K562 (cell line): ENCODE results near the gene ARSK. TPM values are rescaled to one million over a fixed set of nuclear protein-coding genes. Genes with fewer than 3 reads are reported as not detected.

ENCODE experiments used
- ARID4B ChIP-seq: sonication (generic); formaldehyde crosslinking; IDR thresholded peaks from 2 replicates; pipeline ENCODE4 v1.8.0; 2022; ENCODE audit warnings: mild to moderate bottlenecking, missing genetic modification reagents
- CGGBP1 ChIP-seq: fragments of 250-450 bp; sonication (Bioruptor Pico); IDR thresholded peaks from 2 replicates; pipeline ENCODE4 v1.9.0; 2021; ENCODE audit warnings: mild to moderate bottlenecking
- HEY1 ChIP-seq: fragments of 250-450 bp; sonication (Bioruptor Pico); IDR thresholded peaks from 2 replicates; pipeline ENCODE4 v1.5.0; 2020; ENCODE audit warnings: mild to moderate bottlenecking, moderate library complexity, borderline replicate concordance
- HIVEP1 ChIP-seq: fragments of 250-450 bp; sonication (Bioruptor Pico); IDR thresholded peaks from 2 replicates; pipeline ENCODE4 v1.4.0; 2020; ENCODE audit warnings: mild to moderate bottlenecking
- KDM4B ChIP-seq, 2 experiments: fragments of 450-650 bp in 1 of 2; sonication (generic) in 1 of 2; IDR thresholded peaks; 2 replicates each; pipeline ENCODE4 v1.6.1; 2016 to 2017; ENCODE audit warnings: borderline replicate concordance in 2 of 2, antibody characterized with exemption in 1 of 2, low read depth in 1 of 2, mild to moderate bottlenecking in 1 of 2
- PHB ChIP-seq: fragments of 250-450 bp; sonication (Bioruptor Pico); IDR thresholded peaks from 2 replicates; pipeline ENCODE4 v1.5.0; 2021
- SRSF7 ChIP-seq: fragments of 200-400 bp; formaldehyde crosslinking; optimal IDR thresholded peaks from 2 replicates; pipeline ENCODE3; 2017; ENCODE audit warnings: mild to moderate bottlenecking, low read depth, low read length
- TAF9B ChIP-seq: fragments of 450-650 bp; IDR thresholded peaks from 2 replicates; pipeline ENCODE4 v1.6.1; 2018; ENCODE audit warnings: mild to moderate bottlenecking; ENCODE audit not compliant: partially characterized antibody
- TBP ChIP-seq: optimal IDR thresholded peaks from 2 replicates; pipeline ENCODE3; 2011; ENCODE audit warnings: low read depth, low read length, improper control_type of control experiment
- THAP7 ChIP-seq: fragments of 250-450 bp; sonication (Bioruptor Pico); IDR thresholded peaks from 2 replicates; pipeline ENCODE4 v1.5.0; 2021
- ZBTB11 ChIP-seq, 3 experiments: fragments of 200-800 bp in 1 of 3; fragments of 250-450 bp in 1 of 3; fragments of 450-650 bp in 1 of 3; sonication (Bioruptor Pico) in 1 of 3; sonication (Bioruptor generic) in 1 of 3; formaldehyde crosslinking in 1 of 3; IDR thresholded peaks; 2 replicates each; pipeline versions ENCODE4 v1.6.1 to v1.8.0; 2016 to 2022; ENCODE audit warnings: mild to moderate bottlenecking in 2 of 3, missing genetic modification characterization in 2 of 3, missing compliant biosample characterization in 1 of 3, moderate library complexity in 1 of 3
- ZC3H8 ChIP-seq: fragments of 450-650 bp; IDR thresholded peaks from 2 replicates; pipeline ENCODE4 v1.6.1; 2017
- ZNF232 ChIP-seq: sonication (generic); formaldehyde crosslinking; IDR thresholded peaks from 2 replicates; pipeline ENCODE4 v1.8.0; 2022; ENCODE audit warnings: mild to moderate bottlenecking, missing genetic modification reagents
- polyA plus RNA-seq, 8 experiments: library from polyadenylated mRNA; depleted of rRNA in 4 of 8; stranded (reverse) in 5 of 8; unstranded in 3 of 8; fragments of >200 nt; fragmentation: Nextera tagmentation in 2 of 8; fragmentation: Illumina TruSeq in 1 of 8; extraction: Ambion mirVana in 2 of 8; extraction: Trizol in 1 of 8; gene quantifications; 2 replicates each; pipeline versions ENCODE4 v1.2.1 to v1.2.3, GENCODE V29; 2011 to 2014; ENCODE audit warnings: inconsistent platforms in 1 of 8, missing spikeins in 1 of 8
- total RNA-seq, 7 experiments: library from RNA; depleted of rRNA in 6 of 7; stranded (reverse); fragments of >200 nt in 6 of 7; fragmentation: Illumina TruSeq in 2 of 7; extraction: Trizol in 2 of 7; gene quantifications; 2 replicates each; pipeline versions ENCODE4 v1.2.1 to v1.2.3, GENCODE V29; 2011 to 2021; ENCODE audit warnings: low replicate concordance in 1 of 7
- TF ChIP-seq, protein P1 (sequence below): IDR thresholded peaks from 3 replicates; pipeline ENCODE4 v1.6.1; 2011; ENCODE audit warnings: borderline replicate concordance, mild to moderate bottlenecking, moderate library complexity; ENCODE audit not compliant: insufficient read length; ENCODE audit errors: extremely low read depth

Gene ARSK
- total and polyA plus RNA-seq, 9 of the 15 experiments (the other 6 are each of a cell fraction or from before 2014, with no cell fraction given) = 2.7 to 9.4 (median 7.1) TPM

DNA sequence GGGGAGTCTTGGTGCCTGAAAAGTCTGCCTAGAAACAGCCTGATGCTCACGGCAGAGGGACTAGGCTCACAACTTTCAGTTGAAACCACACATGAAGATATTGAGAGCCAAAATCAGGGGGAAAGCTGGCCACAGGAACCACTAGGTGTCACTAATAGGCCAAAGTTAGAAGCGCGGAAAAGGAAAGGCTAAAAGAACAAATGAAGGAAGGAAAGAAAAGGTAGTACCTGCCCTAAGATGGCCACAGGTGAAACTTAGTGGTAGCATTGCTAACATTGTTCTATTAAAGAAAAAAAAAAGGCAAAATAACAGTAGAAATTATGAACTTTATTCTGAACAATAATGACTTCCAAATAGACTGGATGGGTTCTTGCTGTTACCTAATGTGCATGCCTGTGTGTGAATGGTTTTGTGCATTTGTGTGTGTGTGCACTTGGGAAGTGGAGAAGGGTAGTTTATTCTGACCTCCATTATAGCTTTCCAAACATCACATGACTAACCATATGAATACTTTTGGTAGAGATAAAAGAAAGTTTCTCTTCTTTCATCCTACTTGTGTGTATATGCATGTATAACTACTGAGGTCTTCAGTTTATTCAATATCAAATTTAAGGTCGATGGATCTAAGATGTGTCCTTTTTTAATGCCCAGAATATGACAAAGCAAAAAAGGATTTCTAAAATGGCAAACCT, 89.6 kb downstream of the ARSK start (continued):
- no peak for TF ChIP-seq CGGBP1 (CRISPR knock-in tag)
- no peak for TF ChIP-seq ZC3H8
- TF ChIP-seq SRSF7 = no peak
- TF ChIP-seq HEY1 (CRISPR knock-in tag) = no peak
- TF ChIP-seq PHB (CRISPR knock-in tag) = no peak
- TF ChIP-seq ZBTB11 (CRISPR knock-in tag; IDR thresholded peaks at IDR 0.05) = 0 out of 6 replicates have a peak, but pooled peaks of 1 of the 3 experiments have one; percentile 20
- TF ChIP-seq TAF9B = no peak
- TF ChIP-seq KDM4B (IDR thresholded peaks at IDR 0.05; ENCODE audit: borderline replicate concordance in 2 of 2, low read depth in 1 of 2) = no peak
- no peak for TF ChIP-seq ARID4B
- TF ChIP-seq ZNF232 (CRISPR knock-in tag) = no peak
- TF ChIP-seq HIVEP1 (CRISPR knock-in tag) = no peak
- TF ChIP-seq TBP = no peak
- no peak for TF ChIP-seq THAP7 (CRISPR knock-in tag)
- TF ChIP-seq, protein P1, sequence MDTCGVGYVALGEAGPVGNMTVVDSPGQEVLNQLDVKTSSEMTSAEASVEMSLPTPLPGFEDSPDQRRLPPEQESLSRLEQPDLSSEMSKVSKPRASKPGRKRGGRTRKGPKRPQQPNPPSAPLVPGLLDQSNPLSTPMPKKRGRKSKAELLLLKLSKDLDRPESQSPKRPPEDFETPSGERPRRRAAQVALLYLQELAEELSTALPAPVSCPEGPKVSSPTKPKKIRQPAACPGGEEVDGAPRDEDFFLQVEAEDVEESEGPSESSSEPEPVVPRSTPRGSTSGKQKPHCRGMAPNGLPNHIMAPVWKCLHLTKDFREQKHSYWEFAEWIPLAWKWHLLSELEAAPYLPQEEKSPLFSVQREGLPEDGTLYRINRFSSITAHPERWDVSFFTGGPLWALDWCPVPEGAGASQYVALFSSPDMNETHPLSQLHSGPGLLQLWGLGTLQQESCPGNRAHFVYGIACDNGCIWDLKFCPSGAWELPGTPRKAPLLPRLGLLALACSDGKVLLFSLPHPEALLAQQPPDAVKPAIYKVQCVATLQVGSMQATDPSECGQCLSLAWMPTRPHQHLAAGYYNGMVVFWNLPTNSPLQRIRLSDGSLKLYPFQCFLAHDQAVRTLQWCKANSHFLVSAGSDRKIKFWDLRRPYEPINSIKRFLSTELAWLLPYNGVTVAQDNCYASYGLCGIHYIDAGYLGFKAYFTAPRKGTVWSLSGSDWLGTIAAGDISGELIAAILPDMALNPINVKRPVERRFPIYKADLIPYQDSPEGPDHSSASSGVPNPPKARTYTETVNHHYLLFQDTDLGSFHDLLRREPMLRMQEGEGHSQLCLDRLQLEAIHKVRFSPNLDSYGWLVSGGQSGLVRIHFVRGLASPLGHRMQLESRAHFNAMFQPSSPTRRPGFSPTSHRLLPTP = no peak
